Measurements from ENCODE around the gene CCER1.

- TF ChIP-seq, protein P1, sequence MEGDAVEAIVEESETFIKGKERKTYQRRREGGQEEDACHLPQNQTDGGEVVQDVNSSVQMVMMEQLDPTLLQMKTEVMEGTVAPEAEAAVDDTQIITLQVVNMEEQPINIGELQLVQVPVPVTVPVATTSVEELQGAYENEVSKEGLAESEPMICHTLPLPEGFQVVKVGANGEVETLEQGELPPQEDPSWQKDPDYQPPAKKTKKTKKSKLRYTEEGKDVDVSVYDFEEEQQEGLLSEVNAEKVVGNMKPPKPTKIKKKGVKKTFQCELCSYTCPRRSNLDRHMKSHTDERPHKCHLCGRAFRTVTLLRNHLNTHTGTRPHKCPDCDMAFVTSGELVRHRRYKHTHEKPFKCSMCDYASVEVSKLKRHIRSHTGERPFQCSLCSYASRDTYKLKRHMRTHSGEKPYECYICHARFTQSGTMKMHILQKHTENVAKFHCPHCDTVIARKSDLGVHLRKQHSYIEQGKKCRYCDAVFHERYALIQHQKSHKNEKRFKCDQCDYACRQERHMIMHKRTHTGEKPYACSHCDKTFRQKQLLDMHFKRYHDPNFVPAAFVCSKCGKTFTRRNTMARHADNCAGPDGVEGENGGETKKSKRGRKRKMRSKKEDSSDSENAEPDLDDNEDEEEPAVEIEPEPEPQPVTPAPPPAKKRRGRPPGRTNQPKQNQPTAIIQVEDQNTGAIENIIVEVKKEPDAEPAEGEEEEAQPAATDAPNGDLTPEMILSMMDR (IDR thresholded peaks at IDR 0.05): no peak
- TF ChIP-seq POLR2A (IDR thresholded peaks at IDR 0.05): no peak
Measured at GRCh38 chr12:90969851-90970250, 14.9 kb upstream of the CCER1 start.

All from lower leg skin (tissue), 3 donors.